Parathyroid adenoma (tissue), 2 donors: ENCODE measurements around the gene MVB12B.
A peak's percentile ranks its signal among the peaks of the same experiment; 100 is the strongest.

ENCODE experiments used
- H2AFZ ChIP-seq: fragments of 300-600 bp; sonication (generic); one replicate; pipeline ENCODE4 v1.7.0; 2017; ENCODE audit warnings: antibody characterized with exemption, mild to moderate bottlenecking
- H3K27ac ChIP-seq: fragments of 300-600 bp; sonication (generic); one replicate; pipeline ENCODE4 v1.7.0; 2017
- H3K27me3 ChIP-seq: fragments of 300-600 bp; sonication (generic); one replicate; pipeline ENCODE4 v1.7.0; 2017; ENCODE audit warnings: low read length; ENCODE audit not compliant: control insufficient read depth, insufficient read depth
- H3K36me3 ChIP-seq: fragments of 300-600 bp; sonication (generic); one replicate; pipeline ENCODE4 v1.7.0; 2017; ENCODE audit warnings: low read length; ENCODE audit not compliant: control insufficient read depth, insufficient read depth
- H3K4me1 ChIP-seq: fragments of 300-600 bp; sonication (generic); one replicate; pipeline ENCODE4 v1.7.0; 2017; ENCODE audit warnings: control low read depth
- H3K4me2 ChIP-seq: fragments of 300-600 bp; sonication (generic); one replicate; pipeline ENCODE4 v1.7.0; 2017; ENCODE audit warnings: low read length
- H3K4me3 ChIP-seq: fragments of 300-600 bp; sonication (generic); one replicate; pipeline ENCODE4 v1.7.0; 2017; ENCODE audit warnings: low read depth, low read length
- H3K79me2 ChIP-seq: fragments of 300-600 bp; sonication (generic); one replicate; pipeline ENCODE4 v1.7.0; 2017; ENCODE audit warnings: control low read depth
- H3K9ac ChIP-seq: fragments of 300-600 bp; sonication (generic); one replicate; pipeline ENCODE4 v1.7.0; 2017; ENCODE audit warnings: mild to moderate bottlenecking
- H3K9me3 ChIP-seq: fragments of 300-600 bp; sonication (generic); one replicate; pipeline ENCODE4 v1.7.0; 2017; ENCODE audit warnings: low read length; ENCODE audit not compliant: control insufficient read depth
- TF ChIP-seq, protein P1 (sequence below): fragments of 300-600 bp; sonication (generic); IDR thresholded peaks from one replicate; pipeline ENCODE4 v1.7.0; 2017; ENCODE audit warnings: antibody characterized with exemption, mild to moderate bottlenecking
- donor health status: primary hyperparathyroidism.

The MVB12B gene

DNA sequence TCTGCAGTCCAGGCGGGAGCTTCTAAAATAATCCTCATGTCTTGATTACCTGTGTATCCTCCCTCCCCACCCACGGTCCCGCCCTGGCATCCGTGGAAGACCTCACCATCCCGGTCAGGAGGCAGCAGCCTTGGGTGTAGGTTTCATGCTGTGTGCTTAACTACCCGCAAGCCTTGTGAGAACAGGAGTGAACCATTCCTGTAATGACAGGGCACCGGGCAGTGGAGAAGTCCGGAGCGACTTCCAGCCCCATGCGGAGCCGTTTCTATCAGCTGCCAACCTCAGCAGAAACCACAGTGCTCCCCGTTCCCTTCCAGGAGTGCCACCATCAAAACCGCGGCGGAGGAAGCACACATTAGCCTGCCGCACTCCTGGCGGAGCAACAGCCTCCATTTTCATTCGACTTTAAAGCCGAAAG lies 163.6 kb downstream of the MVB12B start:
- H3K4me2 ChIP-seq: no peak overlapping the region
- no peaks in the 10 kb centered on the region for H3K4me1 ChIP-seq
- H3K4me3 ChIP-seq: no peak overlapping the region
- H3K9ac ChIP-seq: no peak overlapping the region
- H3K27me3 ChIP-seq: no peaks in the 10 kb centered on the region
- no peaks in the 10 kb centered on the region for H3K36me3 ChIP-seq
- H2AFZ ChIP-seq: no peak overlapping the region
- H3K9me3 ChIP-seq: no peaks in the 10 kb centered on the region
- H3K79me2 ChIP-seq: no peaks in the 10 kb centered on the region
- no peak overlapping the region for H3K27ac ChIP-seq
- TF ChIP-seq, protein P1, sequence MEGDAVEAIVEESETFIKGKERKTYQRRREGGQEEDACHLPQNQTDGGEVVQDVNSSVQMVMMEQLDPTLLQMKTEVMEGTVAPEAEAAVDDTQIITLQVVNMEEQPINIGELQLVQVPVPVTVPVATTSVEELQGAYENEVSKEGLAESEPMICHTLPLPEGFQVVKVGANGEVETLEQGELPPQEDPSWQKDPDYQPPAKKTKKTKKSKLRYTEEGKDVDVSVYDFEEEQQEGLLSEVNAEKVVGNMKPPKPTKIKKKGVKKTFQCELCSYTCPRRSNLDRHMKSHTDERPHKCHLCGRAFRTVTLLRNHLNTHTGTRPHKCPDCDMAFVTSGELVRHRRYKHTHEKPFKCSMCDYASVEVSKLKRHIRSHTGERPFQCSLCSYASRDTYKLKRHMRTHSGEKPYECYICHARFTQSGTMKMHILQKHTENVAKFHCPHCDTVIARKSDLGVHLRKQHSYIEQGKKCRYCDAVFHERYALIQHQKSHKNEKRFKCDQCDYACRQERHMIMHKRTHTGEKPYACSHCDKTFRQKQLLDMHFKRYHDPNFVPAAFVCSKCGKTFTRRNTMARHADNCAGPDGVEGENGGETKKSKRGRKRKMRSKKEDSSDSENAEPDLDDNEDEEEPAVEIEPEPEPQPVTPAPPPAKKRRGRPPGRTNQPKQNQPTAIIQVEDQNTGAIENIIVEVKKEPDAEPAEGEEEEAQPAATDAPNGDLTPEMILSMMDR: no peak

DNA sequence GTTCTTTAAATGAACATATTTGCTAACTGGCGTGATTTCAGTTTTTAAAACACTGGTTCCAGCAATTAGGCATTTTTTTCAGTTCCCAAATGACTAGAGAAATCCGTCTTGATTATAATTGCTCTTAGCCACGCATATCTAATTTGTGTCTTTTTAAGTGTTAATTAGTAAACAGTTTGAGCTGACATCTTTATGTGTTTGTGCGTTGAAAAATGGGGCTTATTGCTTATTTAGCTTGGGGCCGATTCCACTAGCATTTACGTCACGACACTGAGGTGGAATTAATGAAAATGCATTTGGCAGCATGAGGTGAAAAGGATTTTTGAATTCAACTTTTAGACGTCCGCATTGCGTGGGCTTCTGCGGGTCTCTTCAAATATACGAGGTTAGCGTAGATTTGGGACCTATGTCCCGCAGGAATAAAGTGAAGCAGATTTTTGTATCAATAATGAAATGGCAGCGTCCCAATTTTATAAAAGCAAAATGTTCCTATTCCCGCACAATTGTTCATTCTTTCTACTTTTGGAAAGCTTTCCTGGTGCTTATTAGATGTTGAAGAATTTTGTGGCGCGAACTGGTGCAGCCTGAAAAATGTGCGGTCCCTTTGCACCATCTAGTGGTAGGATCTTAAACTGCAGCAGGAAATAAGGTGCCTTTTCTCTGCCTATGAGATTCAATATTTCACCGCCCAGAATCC lies 164.4 kb downstream of the MVB12B start:
- Histone ChIP-seq H3K9ac (no peak overlapping the region), H3K27ac (no peak overlapping the region), H3K4me1 (no peaks in the 10 kb centered on the region), H3K36me3 (no peaks in the 10 kb centered on the region), H3K79me2 (no peaks in the 10 kb centered on the region), H3K27me3 (no peaks in the 10 kb centered on the region), H3K4me2 (no peak overlapping the region), H3K9me3 (no peaks in the 10 kb centered on the region), H3K4me3 (no peak overlapping the region), H2AFZ (no peak overlapping the region)
- TF ChIP-seq, protein P1: peak; percentile 80

DNA sequence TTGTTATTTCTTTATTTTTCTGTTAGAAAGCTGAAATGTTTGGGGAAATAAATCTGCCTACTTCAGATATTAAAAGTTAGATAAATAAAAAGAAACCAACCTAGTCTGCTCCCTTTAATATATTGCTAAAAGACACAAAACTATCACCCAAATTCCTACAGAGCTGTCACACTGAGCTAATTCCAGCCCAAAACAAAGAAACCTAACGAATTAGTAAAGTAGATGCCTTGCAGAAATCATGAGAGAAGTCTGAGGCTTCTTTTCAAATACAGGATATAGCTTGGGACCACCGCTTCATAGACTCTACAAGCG lies 164.9 kb downstream of the MVB12B start:
- Histone ChIP-seq H3K36me3 (no peaks in the 10 kb centered on the region), H3K4me3 (no peak overlapping the region), H3K27ac (no peak overlapping the region), H3K79me2 (no peaks in the 10 kb centered on the region), H2AFZ (no peak overlapping the region), H3K9ac (no peak overlapping the region), H3K9me3 (no peaks in the 10 kb centered on the region), H3K4me2 (no peak overlapping the region), H3K4me1 (no peaks in the 10 kb centered on the region), H3K27me3 (no peaks in the 10 kb centered on the region)
- TF ChIP-seq, protein P1: no peak

DNA sequence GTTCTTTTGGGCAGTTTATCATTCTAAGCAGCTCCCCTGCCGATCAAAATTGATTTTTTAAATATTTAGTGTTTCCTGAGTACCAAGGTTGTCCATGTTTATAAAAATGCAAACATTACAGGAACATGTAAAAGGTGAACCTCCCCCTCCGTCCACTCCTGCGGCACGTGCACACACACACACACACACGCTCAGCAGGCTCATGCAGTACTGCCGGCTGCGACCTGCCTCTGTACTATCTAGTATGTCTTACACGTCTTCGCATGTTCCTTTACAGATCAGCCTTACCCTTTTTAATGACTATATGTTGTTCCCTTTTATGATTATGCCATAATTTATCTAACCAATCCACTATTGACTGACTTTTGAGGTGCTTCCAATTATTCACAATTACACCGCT lies 165.3 kb downstream of the MVB12B start:
- TF ChIP-seq, protein P1: no peak
- Histone ChIP-seq H2AFZ (no peak overlapping the region), H3K9ac (no peak overlapping the region), H3K27me3 (no peaks in the 10 kb centered on the region), H3K4me3 (no peak overlapping the region), H3K36me3 (no peaks in the 10 kb centered on the region), H3K27ac (no peak overlapping the region), H3K79me2 (no peaks in the 10 kb centered on the region), H3K9me3 (no peaks in the 10 kb centered on the region), H3K4me2 (no peak overlapping the region), H3K4me1 (no peaks in the 10 kb centered on the region)

DNA sequence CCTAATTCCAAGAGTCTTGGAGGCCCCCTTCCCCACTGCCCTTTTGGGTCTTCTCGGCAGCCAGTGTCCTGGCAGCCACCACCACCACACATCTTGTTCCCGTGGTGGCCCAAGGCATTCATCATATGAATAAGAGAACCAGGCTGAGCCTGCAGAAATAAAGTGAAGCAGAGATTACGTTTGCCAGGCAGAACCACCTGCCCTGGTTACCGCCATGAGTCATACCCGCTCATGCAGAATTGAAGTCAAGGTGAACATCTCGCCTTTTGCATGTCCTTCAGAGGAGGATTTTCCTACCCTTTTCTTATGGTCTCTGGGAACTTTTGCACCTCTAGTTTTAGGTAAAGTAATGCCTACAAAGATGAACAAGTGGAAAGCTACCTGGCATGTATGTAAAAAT lies 167.6 kb downstream of the MVB12B start:
- H3K27me3 ChIP-seq: no peaks in the 10 kb centered on the region
- H3K4me3 ChIP-seq: no peak overlapping the region
- no peak overlapping the region for H3K4me2 ChIP-seq
- H3K9me3 ChIP-seq: no peaks in the 10 kb centered on the region
- no peaks in the 10 kb centered on the region for H3K79me2 ChIP-seq
- no peaks in the 10 kb centered on the region for H3K4me1 ChIP-seq
- no peak overlapping the region for H3K9ac ChIP-seq
- no peaks in the 10 kb centered on the region for H3K36me3 ChIP-seq
- no peak overlapping the region for H2AFZ ChIP-seq
- TF ChIP-seq, protein P1: no peak
- H3K27ac ChIP-seq: no peak overlapping the region
